CD4-positive, alpha-beta T cell treated with Interleukin-1 beta for 1 hour (primary cell): ENCODE measurements around the gene ZNF383.

Source experiments
- DNase-seq, 2 donors: peaks; one replicate each; pipeline ENCODE4 v3.0.0-alpha.2; 2020 to 2022

ZNF383 gene

GRCh38 chr19:37294246-37294645 is 76.2 kb downstream of the ZNF383 start:
- DNase-seq, result peak in 1 of 2 donors; percentile 53
